Diencephalon (tissue), 1 donor: Measurements from ENCODE around the gene TRPV4. TPM values are rescaled to one million over a fixed set of nuclear protein-coding genes. Genes with fewer than 3 reads are reported as not detected.

Source experiments
- small RNA-seq: library from RNA; depleted of rRNA; stranded (forward); fragments of <200 nt; gene quantifications from one replicate; pipeline ENCODE3, GENCODE V24; 2014
- total RNA-seq: library from RNA; depleted of rRNA; stranded (reverse); fragments of >200 nt; gene quantifications from one replicate; pipeline ENCODE4 v1.2.3, GENCODE V29; 2014

The TRPV4 gene
- 0.92 TPM for total RNA-seq

GRCh38 chr12:109833307-109834189 is at the start of gene TRPV4:
TRPV4 (minus strand) TSS chr12:109833398; CDS start chr12:109814796, 18,602 bp downstream.

DNA sequence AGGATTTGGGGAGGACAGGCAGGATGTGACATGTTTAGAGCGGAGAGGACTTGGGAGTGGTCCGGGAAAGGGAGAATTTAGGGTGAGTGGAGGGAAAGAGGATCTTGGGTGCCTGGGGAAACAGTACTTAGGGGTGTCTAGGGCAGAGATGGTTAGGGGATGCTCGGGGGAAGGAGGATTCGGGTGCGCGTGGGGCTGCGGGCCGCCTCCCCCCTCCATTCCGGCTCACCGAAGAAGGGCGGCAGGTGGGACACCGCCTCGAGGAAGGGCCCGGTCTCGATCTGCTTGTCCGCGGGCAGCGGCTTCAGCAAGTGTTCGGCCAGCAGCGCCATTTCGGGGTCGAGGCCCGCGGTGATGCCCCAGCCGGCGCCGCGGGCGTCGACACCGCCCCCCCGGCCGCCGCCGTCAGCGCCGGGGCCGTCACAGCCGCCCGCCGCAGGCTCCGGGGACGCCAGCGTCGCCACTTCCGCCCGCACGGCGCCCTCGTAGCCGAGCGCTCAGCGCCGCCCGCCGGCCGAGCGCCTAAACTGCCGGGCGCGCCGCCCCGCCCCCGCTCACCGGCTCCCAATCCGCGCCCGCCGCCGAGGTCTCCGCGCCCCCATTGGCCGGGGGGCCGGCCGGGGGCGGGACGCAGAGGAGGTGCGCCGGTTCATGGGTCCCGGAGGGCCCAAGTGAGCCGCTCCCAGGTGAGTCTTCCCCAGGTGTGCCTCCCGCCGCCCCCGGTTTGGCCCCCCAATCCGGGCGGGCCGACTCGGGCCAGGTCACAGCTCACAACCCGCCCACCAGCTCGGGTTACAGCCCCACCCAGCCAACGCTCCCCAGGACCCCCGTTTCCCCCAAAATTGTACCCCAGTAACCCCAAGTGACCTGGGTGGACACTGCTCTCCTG is 47.1 kb upstream of the TRPV4 start, which contains the start of gene GLTP:
TSS of gene GLTP (minus strand) at position 499 of the 889 bp plus-strand sequence. CDS start at position 332, 167 bp downstream.

Small RNA genes lying within 50 kb of the gene (small RNA-seq; reads per million reads assigned to genes)
- gene MIR4497 = not detected
- gene RN7SL441P = not detected

Other genes starting within 250 kb of the TRPV4 start
- 10.1 TPM for gene FAM222A, start 119.6 kb downstream of the TRPV4 start, total RNA-seq
- gene GLTP, start 47.1 kb upstream of the TRPV4 start, total RNA-seq = 25.8 TPM
- gene TCHP, start 66.9 kb upstream of the TRPV4 start, total RNA-seq = 10.1 TPM
- gene GIT2, start 163.0 kb upstream of the TRPV4 start, total RNA-seq = 37.1 TPM
- gene ANKRD13A, start 166.0 kb upstream of the TRPV4 start, total RNA-seq = 31.4 TPM
- gene C12orf76, start 215.1 kb upstream of the TRPV4 start, total RNA-seq = 112 TPM